ENCODE data around the gene SHROOM3. TPM values are rescaled to one million over a fixed set of nuclear protein-coding genes. Genes with fewer than 3 reads are reported as not detected.

SHROOM3 gene
- total RNA-seq, 6 donors from 2014 or later = 62.3 to 216 (median 116) TPM

DNA sequence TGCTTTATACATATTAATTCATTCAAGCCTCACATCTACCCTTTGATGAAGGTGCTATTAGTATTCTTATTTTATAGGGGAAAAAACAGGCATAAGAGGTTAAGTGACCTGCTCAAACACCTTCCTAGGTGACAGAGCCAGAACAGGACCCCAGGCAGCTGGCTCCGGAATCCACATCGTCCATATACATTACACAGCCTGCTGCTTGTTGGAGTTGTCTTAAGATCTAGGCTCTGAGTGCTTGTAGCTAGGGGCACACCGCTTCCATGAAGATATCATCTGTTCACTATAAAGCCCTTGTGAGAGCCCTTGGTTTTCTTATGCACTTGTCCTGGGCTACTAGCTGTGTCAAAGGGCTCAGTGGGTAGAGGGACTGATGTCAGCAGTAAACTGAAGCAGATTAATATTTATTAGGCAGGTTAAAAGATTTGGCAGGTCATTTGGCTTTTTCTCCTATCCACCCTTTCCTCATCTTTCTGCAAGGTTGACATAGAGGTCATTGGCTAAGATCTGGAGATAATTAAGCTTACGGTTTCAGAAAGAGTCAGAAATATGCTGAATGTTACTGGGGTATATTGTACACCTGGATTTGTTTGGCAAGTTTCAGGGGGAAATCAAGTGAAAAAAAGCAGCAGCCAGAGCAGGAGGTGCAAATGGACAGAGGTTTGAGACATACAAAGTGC, 267.6 kb downstream of the SHROOM3 start:
- H3K27ac ChIP-seq = peak overlapping the region in 2 of 4 donors; percentile 67 to 74

DNA sequence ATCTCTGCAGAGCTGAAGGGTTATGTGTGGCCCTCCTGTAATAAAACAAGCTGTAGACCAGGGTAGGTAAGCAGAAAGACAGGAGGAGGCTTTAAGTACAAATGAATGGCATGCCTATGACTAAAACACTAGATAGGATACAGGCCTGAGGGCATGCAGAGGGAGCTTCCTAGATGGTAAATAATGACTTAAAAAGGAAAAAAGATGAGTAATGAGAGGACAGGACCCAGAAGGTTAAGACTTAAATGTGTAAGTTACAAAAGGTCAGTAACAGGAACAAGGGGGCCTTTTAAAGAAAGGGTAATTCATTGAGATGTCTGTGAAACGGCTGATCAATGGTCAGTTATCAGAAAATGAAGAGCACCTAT, 268.1 kb downstream of the SHROOM3 start:
- Histone ChIP-seq H3K4me1 (peaks cover 16 to 30% (median 25%) of the 10 kb centered on the region in 4 donors), H3K4me3 (no peak overlapping the region), H3K9me3 (no peaks in the 10 kb centered on the region), H3K27me3 (no peaks in the 10 kb centered on the region), H3K27ac (peak overlapping the region; percentile 67 to 74 (median 72)), H3K36me3 (no peaks in the 10 kb centered on the region)
- WGBS, 2 donors = 80 to 82% methylated on average over 1 of the region's 1 CpG
- DNase-seq (no peak), ATAC-seq (ENCODE audit: low FRiP score in 2 of 2) (no peak)
- TF ChIP-seq, protein P1, sequence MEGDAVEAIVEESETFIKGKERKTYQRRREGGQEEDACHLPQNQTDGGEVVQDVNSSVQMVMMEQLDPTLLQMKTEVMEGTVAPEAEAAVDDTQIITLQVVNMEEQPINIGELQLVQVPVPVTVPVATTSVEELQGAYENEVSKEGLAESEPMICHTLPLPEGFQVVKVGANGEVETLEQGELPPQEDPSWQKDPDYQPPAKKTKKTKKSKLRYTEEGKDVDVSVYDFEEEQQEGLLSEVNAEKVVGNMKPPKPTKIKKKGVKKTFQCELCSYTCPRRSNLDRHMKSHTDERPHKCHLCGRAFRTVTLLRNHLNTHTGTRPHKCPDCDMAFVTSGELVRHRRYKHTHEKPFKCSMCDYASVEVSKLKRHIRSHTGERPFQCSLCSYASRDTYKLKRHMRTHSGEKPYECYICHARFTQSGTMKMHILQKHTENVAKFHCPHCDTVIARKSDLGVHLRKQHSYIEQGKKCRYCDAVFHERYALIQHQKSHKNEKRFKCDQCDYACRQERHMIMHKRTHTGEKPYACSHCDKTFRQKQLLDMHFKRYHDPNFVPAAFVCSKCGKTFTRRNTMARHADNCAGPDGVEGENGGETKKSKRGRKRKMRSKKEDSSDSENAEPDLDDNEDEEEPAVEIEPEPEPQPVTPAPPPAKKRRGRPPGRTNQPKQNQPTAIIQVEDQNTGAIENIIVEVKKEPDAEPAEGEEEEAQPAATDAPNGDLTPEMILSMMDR (IDR thresholded peaks at IDR 0.05) = no peak
- no peak for TF ChIP-seq POLR2A (IDR thresholded peaks at IDR 0.05)
- no peak for TF ChIP-seq POLR2AphosphoS5 (IDR thresholded peaks at IDR 0.05)
- TF ChIP-seq EP300 (IDR thresholded peaks at IDR 0.05) = no peak

More for the DNA sequence above, 267.6 kb downstream of the SHROOM3 start:
- no peak overlapping the region for H3K4me3 ChIP-seq
- H3K27me3 ChIP-seq = no peaks in the 10 kb centered on the region
- peaks cover 16 to 30% (median 25%) of the 10 kb centered on the region in 4 donors for H3K4me1 ChIP-seq
- no peaks in the 10 kb centered on the region for H3K9me3 ChIP-seq
- TF ChIP-seq POLR2AphosphoS5 (IDR thresholded peaks at IDR 0.05) = no peak
- TF ChIP-seq EP300 (IDR thresholded peaks at IDR 0.05) = no peak
- no peak for TF ChIP-seq POLR2A (IDR thresholded peaks at IDR 0.05)
- TF ChIP-seq, protein P1 (IDR thresholded peaks at IDR 0.05) = no peak
- no peak for DNase-seq
- 94 to 96% methylated on average over 4 of the region's 4 CpGs for WGBS, 2 donors
- no peaks in the 10 kb centered on the region for H3K36me3 ChIP-seq
- no peak for ATAC-seq (ENCODE audit: low FRiP score in 2 of 2)

DNA sequence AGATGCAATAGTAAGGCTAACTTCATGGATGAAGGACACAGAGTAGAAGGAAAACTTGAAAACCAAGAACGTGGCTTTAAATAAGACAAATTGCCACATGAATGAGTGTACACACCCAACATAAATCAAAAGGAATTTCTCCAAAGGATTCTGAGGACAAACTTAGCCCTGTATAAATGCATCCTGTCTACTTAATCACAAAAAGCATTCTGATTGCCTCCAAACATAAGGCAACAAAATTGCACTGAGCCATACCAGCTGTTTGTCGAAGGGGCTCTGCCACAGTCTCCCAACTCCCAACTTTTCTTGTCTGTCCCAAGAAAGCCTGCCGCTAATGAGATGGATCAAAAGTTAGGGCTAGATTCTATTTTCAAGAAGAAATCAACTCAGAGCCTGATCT, 268.6 kb downstream of the SHROOM3 start:
- peak overlapping the region; percentile 67 to 74 (median 72) for H3K27ac ChIP-seq
- 64 to 69% methylated on average over 3 of the region's 3 CpGs for WGBS, 2 donors
- ATAC-seq (ENCODE audit: low FRiP score in 2 of 2) = no peak

DNA sequence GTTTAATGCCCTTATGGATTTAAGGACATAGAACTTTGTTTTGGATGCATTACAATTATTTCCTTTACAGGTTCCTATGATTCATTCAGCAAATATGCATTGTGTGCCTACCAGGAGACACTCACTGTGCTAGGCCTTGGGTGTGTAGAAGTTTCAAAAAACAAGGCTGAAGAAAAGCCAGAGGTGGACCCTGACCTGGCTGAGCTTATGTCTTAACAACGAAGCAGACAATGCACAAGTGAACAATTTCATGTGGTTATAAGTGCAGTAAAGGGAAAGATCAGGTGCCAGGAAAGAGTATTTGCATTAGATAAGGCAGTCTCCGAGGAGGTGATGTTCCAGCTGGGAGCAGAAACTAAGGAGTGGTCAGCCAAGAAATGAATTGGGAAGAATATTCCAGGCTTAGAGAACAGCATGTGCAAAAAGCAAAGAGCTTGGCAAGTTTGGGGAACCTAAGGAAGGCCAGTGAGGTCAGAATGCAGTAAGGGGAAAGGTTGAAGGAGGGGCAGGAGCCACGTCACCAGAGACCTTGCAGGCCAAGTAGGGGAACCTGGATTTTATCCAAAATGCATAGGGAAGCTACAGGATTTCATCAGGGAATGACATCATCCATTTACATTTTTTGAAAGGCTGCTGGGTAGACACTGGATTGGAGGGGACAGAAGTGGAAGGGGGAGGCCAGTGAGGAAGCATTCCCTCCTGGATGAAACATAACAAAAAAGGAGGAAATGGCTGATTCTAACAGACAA, 269.3 kb downstream of the SHROOM3 start:
- 31 to 39% methylated on average over 3 of the region's 3 CpGs for WGBS, 2 donors
- Histone ChIP-seq H3K4me3 (no peak overlapping the region), H3K4me1 (peaks cover 22 to 38% (median 28%) of the 10 kb centered on the region in 4 donors), H3K27ac (peak overlapping the region; percentile 67 to 74 (median 72)), H3K27me3 (no peaks in the 10 kb centered on the region), H3K36me3 (no peaks in the 10 kb centered on the region), H3K9me3 (no peaks in the 10 kb centered on the region)
- ATAC-seq (ENCODE audit: low FRiP score in 2 of 2) (peak; percentile 68), DNase-seq (peak in 1 of 2 donors; percentile 61)
- peak in 1 of 2 donors; percentile 52 for TF ChIP-seq POLR2AphosphoS5 (IDR thresholded peaks at IDR 0.05)
- TF ChIP-seq POLR2A (IDR thresholded peaks at IDR 0.05) = no peak
- TF ChIP-seq EP300 (IDR thresholded peaks at IDR 0.05) = peak in 2 of 4 donors; percentile 23 to 68
- TF ChIP-seq, protein P1 (IDR thresholded peaks at IDR 0.05) = no peak

More for the DNA sequence above, 268.6 kb downstream of the SHROOM3 start:
- DNase-seq = no peak
- Histone ChIP-seq H3K36me3 (no peaks in the 10 kb centered on the region), H3K4me1 (peaks cover 19 to 32% (median 25%) of the 10 kb centered on the region in 4 donors), H3K4me3 (no peak overlapping the region), H3K27me3 (no peaks in the 10 kb centered on the region), H3K9me3 (no peaks in the 10 kb centered on the region)
- TF ChIP-seq EP300 (IDR thresholded peaks at IDR 0.05) (no peak), POLR2AphosphoS5 (IDR thresholded peaks at IDR 0.05) (no peak), POLR2A (IDR thresholded peaks at IDR 0.05) (no peak)
- TF ChIP-seq, protein P1 (IDR thresholded peaks at IDR 0.05) = no peak
